Coronary artery (tissue), 2 donors: ENCODE data around the gene TMEM108.
A peak's percentile ranks its signal among the peaks of the same experiment; 100 is the strongest.

Source experiments
- DNase-seq: peaks from one replicate; pipeline ENCODE4 v3.0.0-alpha.2; 2017; ENCODE audit warnings: low spot score
- H3K27ac ChIP-seq, 2 donors: fragments of 200-600 bp; sonication (generic); one replicate each; pipeline ENCODE4 v1.5.1; 2016 to 2019
- H3K4me3 ChIP-seq: fragments of 200-600 bp; sonication (generic); 2 replicates; pipeline ENCODE4 v1.5.1; 2016; ENCODE audit warnings: mild to moderate bottlenecking, moderate library complexity
- CTCF ChIP-seq: fragments of 200-600 bp; sonication (generic); IDR thresholded peaks from one replicate; pipeline ENCODE4 v1.5.1; 2019; ENCODE audit warnings: antibody characterized with exemption

Gene TMEM108

DNA sequence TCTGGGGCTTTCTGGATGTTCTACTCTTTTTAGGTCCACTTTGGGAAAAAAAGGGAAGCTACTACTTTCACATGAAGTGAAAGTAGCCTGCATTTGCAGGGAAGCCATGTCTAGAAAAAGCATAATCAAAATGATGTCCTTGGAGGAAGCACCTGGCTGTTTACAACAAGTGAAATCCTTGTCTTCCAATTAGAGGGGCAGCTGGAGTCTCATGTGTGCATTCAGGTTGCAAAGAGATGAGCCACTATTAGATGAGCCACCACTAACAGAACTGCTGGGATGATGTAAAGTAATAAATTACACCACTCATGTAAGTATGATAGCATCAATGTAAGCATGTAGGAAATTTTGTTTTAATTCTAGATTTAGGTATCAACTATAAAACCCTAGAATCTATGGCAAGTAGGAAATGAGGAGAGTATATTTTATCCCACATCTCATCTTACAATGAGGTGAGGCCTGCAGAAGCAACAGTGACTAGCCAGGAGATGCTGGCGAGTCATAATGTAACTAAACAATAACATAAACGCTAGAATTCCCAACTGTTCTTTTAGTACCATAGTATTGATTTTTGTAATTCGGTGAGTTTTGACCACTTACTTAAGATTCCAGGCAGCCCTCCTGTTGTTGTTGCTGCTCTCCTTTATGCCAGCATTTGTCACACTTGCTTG is 75.9 kb downstream of the TMEM108 start:
- TF ChIP-seq CTCF, result no peak
- no peak for DNase-seq
- no peak overlapping the region for H3K4me3 ChIP-seq
- H3K27ac ChIP-seq, result no peak overlapping the region

- TF ChIP-seq CTCF, result no peak
- Histone ChIP-seq H3K27ac (no peak overlapping the region), H3K4me3 (no peak overlapping the region)
- DNase-seq, result no peak
These were observed 77.0 kb downstream of the TMEM108 start for GRCh38 chr3:133115176-133115575.

DNA sequence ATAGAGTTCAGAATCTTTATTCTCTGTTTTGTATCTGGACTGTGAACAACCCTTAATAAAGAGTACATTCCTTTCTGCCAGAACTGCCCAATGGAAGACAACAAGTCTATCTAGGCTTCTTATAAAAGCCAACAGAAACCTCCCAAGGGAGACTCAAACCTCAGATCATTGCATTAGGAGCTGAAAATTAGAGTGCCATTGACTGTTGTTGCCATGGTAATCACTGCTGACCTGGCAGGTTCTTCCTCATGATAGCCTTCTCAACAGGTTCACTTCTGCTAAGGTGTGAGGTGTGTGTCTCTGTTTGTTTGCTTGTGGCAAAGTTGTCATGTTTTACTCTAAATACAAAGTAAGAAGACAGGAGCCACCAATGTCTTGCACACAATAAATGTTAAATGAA is 79.2 kb downstream of the TMEM108 start:
- no peak overlapping the region for H3K27ac ChIP-seq
- no peak for TF ChIP-seq CTCF
- H3K4me3 ChIP-seq, result no peak overlapping the region
- no peak for DNase-seq

DNA sequence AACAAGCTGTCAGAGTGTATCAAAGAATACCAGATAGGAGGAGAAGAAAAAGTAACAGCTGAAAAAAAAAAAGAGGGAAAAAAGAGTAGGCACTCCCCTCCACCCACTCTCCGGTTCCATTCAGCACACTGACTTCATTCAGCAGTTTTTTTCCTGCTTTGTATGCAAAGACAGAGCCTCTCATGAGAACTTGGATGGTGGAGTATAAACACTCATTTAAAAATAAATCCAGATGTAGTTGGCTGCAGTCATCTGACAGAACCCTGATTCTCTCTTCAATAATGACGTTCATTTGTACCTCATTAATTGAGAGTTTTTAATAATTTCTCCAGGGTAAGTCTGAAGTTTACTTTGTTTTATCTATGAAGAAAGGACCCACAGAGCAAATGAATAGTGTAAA is 81.0 kb downstream of the TMEM108 start:
- TF ChIP-seq CTCF, result no peak
- Histone ChIP-seq H3K27ac (no peak overlapping the region), H3K4me3 (no peak overlapping the region)
- no peak for DNase-seq

DNA sequence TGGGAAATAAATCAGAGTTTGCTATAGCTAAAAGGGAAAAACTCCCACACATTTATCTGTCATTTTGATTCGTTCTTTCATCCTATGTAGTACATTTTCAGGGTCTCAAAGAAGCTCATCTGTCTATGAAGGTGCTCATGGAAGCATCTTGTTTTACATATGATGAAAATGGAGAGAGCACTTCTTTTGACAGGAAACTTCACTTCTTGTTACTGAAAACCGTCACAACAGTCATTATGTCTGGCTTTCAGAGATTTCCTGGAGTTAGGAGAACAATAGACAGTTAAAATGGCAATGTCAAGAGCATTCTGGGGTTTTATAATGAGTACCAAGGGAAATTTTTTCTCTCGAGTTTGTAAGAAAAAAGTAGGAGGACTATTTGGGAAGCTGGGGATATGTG is 83.3 kb downstream of the TMEM108 start:
- Histone ChIP-seq H3K4me3 (no peak overlapping the region), H3K27ac (no peak overlapping the region)
- TF ChIP-seq CTCF, result no peak
- DNase-seq, result no peak

DNA sequence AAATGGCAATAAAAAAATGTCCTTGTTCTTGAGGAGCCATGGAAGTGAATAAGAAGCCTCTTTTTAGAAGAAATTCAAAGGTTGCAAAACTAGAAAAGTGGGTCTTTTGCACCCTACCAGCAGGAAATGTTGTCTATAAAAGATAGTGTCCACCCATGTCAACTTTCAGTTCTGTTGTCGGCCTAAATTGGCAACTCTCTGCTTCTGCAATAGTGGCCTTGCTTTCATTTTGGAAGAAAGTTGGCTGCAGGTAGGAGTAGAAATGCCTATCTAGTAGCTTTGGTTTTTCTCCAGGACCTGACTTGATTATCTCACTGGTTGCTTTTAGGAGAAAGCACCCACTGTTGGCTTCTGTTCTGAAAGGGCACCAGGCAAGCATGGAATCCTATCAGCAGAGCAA is 85.4 kb downstream of the TMEM108 start:
- H3K27ac ChIP-seq, result no peak overlapping the region
- H3K4me3 ChIP-seq, result no peak overlapping the region
- TF ChIP-seq CTCF, result no peak
- no peak for DNase-seq

DNA sequence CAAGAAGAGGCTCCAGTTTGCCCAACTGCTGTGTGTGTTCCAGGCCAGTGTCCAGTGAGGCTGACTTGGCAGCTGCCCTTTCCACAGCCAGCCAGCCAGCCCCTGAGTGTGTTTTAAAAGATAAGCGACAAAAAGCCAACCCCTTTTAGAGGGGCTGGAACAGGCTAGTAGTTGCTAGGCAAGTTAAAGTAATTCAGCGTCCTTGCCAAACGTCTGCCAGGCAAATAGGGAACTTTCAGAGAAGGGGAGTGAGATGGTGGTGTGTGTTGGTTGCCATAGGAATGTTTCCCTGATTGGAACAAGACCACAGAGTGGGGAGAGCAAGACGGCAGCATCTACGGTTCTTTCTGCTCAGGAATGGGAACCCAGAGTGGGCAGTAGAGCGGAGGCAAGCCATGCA is 86.3 kb downstream of the TMEM108 start:
- H3K4me3 ChIP-seq, result peak overlapping the region; percentile 3
- H3K27ac ChIP-seq, result peak overlapping the region in 1 of 2 donors; percentile 5
- TF ChIP-seq CTCF, result no peak
- no peak for DNase-seq
